Measurements from ENCODE around the gene SLC24A3.

The SLC24A3 gene

DNA sequence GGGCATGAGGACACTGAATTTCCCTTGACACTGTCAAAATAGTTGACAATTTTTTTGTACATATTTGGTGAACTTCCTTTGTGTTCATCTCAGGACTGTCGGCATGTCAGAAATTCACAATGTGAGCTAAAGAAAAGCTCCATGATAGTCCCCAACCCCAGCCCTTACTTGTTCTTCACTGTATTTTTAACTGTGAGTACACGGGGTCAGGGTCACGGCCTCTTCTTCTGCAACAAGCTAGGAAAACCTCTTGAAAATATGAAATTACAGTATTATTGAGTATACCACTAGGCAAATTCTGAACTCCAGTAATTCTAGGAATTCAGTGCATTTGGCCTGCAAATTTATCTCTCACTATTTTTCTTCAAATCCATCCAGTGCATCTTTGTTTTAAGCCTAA is 199.4 kb downstream of the SLC24A3 start:
- no peak for TF ChIP-seq CTCF (IDR thresholded peaks at IDR 0.05; ENCODE audit: borderline replicate concordance, control extremely low read depth, extremely low read depth, insufficient read depth, missing control alignments)
- in situ Hi-C loops (cut with MboI; ENCODE audit: low sequenced_read_pairs, unreplicated experiment) = no loop called here
- DNase-seq (ENCODE audit: low spot score) = no peak

GRCh38 chr20:19412254-19412653 is 199.8 kb downstream of the SLC24A3 start:
- in situ Hi-C loops (cut with MboI; ENCODE audit: low sequenced_read_pairs, unreplicated experiment) = no loop called here
- no peak for DNase-seq (ENCODE audit: low spot score)
- TF ChIP-seq CTCF (IDR thresholded peaks at IDR 0.05; ENCODE audit: borderline replicate concordance, control extremely low read depth, extremely low read depth, insufficient read depth, missing control alignments) = no peak

DNA sequence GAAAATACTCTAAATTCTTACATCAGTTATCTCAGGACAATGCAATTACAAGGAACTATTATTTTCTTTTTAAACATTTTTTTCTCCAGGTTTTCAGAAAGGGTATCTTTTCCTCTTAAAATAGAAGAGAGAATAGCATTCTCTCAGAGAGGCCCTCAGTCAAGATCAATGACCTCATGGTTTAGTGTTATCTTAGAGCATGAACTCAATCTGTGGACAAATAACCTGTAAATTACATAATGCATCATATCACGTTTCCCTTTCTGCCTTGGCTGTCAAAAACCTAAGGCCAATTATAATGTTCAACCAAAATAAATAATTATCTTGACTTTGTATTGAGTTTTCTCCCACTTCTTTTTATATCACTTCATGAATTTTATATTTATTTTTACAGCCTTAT is 202.2 kb downstream of the SLC24A3 start:
- in situ Hi-C loops (cut with MboI; ENCODE audit: low sequenced_read_pairs, unreplicated experiment) = no loop called here
- TF ChIP-seq CTCF (IDR thresholded peaks at IDR 0.05; ENCODE audit: borderline replicate concordance, control extremely low read depth, extremely low read depth, insufficient read depth, missing control alignments) = no peak
- no peak for DNase-seq (ENCODE audit: low spot score)

DNA sequence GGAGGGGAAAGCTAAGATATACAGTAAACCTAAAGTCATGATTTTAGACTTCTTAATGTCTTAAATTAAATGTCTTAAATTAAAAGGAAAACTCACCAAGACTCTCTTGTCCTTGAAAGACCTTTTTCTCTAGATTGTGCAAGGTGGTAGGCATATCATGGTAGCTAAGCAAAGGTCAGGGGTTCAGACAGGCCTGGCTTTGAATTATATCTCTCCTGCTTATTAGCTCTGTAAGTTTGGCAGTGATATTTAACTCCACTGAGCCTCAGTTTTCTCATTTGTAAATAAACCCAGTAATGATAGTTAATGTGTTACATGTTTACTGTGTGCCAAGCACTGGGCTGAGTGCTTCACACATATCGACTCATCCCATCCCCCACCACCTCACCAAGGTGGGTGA is 203.3 kb downstream of the SLC24A3 start:
- DNase-seq (ENCODE audit: low spot score) = no peak
- no peak for TF ChIP-seq CTCF (IDR thresholded peaks at IDR 0.05; ENCODE audit: borderline replicate concordance, control extremely low read depth, extremely low read depth, insufficient read depth, missing control alignments)
- in situ Hi-C loops (cut with MboI; ENCODE audit: low sequenced_read_pairs, unreplicated experiment) = no loop called here

DNA sequence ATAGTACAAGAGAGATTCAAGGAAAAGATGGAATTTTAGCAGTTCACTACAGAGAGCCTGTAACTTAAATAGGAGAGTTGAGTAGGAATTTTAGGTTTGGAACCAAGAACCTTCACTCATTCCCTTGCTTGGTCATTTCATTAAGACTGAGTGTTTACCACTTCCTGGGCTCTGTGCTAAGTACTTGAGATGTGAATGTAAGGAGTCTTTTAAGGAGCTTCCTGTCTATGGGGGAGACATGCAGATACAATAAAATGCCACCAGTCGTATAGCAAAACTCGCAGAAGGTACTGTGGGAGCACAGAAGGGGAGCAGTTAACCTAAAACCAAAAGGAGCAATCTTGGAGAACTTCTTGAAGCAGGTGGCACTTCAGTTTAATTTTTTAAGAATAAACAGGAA is 204.2 kb downstream of the SLC24A3 start:
- DNase-seq (ENCODE audit: low spot score) = no peak
- in situ Hi-C loops (cut with MboI; ENCODE audit: low sequenced_read_pairs, unreplicated experiment) = no loop called here
- TF ChIP-seq CTCF (IDR thresholded peaks at IDR 0.05; ENCODE audit: borderline replicate concordance, control extremely low read depth, extremely low read depth, insufficient read depth, missing control alignments) = no peak

DNA sequence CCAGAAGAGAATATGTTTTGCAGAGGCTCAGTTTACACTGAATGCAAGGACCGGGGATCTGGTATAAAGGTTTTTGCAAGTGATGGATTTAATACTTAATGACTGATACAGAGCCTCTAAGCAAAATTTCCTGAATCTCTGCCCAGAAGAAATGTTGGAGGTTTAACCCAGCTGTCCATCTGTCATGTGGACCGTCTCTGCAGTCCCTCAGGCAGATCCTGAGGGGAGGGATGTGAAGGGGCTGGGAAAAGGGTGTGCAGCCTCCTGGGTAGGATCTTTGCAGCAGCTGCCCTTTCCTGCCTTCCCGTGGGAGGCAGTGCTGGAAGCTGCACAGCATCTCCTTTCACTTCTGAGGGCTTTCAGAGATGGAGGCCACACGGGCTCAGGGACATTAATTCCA is 207.0 kb downstream of the SLC24A3 start:
- DNase-seq (ENCODE audit: low spot score) = no peak
- in situ Hi-C loops (cut with MboI; ENCODE audit: low sequenced_read_pairs, unreplicated experiment) = no loop called here
- no peak for TF ChIP-seq CTCF (IDR thresholded peaks at IDR 0.05; ENCODE audit: borderline replicate concordance, control extremely low read depth, extremely low read depth, insufficient read depth, missing control alignments)
